Gastrocnemius medialis (tissue), 4 donors: ENCODE data around the gene PTGER1. TPM values are rescaled to one million over a fixed set of nuclear protein-coding genes. Genes with fewer than 3 reads are reported as not detected.
"Not testable (repeated sequence)": the region's sequence is repeated elsewhere in the genome, so short reads cannot be mapped to it uniquely, and the experiment has no call there.

Experiments used
- ATAC-seq, 2 donors: fragments of 150-250 bp; one replicate each; pipeline ENCODE4 v1.9.1; 2016
- DNase-seq, 2 donors: peaks; one replicate each; pipeline ENCODE4 v3.0.0-alpha.2; 2019
- H3K27ac ChIP-seq, 4 donors: fragments of 200-600 bp; sonication (generic); 1 replicate in 1 of 4; 2 replicates in 3 of 4; pipeline ENCODE4 v1.5.1; 2016 to 2018; ENCODE audit warnings: mild to moderate bottlenecking in 2 of 4, moderate library complexity in 1 of 4
- H3K27me3 ChIP-seq, 3 donors: fragments of 200-600 bp; sonication (generic) in 2 of 3; 1 replicate in 1 of 3; 2 replicates in 2 of 3; pipeline versions ENCODE4 v1.5.1 to v1.6.0; 2016 to 2019; ENCODE audit warnings: mild to moderate bottlenecking in 1 of 3, moderate library complexity in 1 of 3
- H3K36me3 ChIP-seq, 2 donors: fragments of 200-600 bp; sonication (generic) in 1 of 2; one replicate each; pipeline ENCODE4 v1.5.1; 2017 to 2018
- H3K4me1 ChIP-seq, 2 donors: fragments of 200-600 bp; sonication (generic) in 1 of 2; one replicate each; pipeline ENCODE4 v1.5.1; 2016 to 2017; ENCODE audit warnings: mild to moderate bottlenecking in 2 of 2
- H3K4me3 ChIP-seq, 4 donors: fragments of 200-600 bp; sonication (generic) in 3 of 4; 1 replicate in 1 of 4; 2 replicates in 3 of 4; pipeline ENCODE4 v1.5.1; 2016 to 2019; ENCODE audit warnings: mild to moderate bottlenecking in 2 of 4
- H3K9me3 ChIP-seq, 3 donors: fragments of 200-600 bp; sonication (generic) in 2 of 3; 1 replicate in 1 of 3; 2 replicates in 2 of 3; pipeline ENCODE4 v1.5.1; 2016 to 2019
- CTCF ChIP-seq, 5 experiments: fragments of 450-650 bp in 3 of 5; fragments of 200-600 bp in 2 of 5; sonication (generic) in 2 of 5; IDR thresholded peaks in 4 of 5; conservative IDR thresholded peaks in 1 of 5; 1 replicate in 4 of 5; 2 replicates in 1 of 5; pipeline ENCODE4 v1.5.1; 2016 to 2019; ENCODE audit warnings: antibody characterized with exemption in 5 of 5, mild to moderate bottlenecking in 3 of 5, moderate library complexity in 3 of 5
- POLR2A ChIP-seq, 2 donors: fragments of 450-650 bp; IDR thresholded peaks; one replicate each; pipeline ENCODE4 v1.6.1; 2017; ENCODE audit warnings: antibody characterized with exemption in 2 of 2, mild to moderate bottlenecking in 2 of 2, moderate library complexity in 2 of 2
- in situ Hi-C, 4 donors: fragments of 200-750 bp; cut with MboI; loops; one replicate each; pipeline versions ENCODE4 v1.15.0 to v1.8.0; 2017; ENCODE audit warnings: low sequenced_read_pairs in 4 of 4
- intact Hi-C: fragments of 100-400 bp; cut with DNase I; formaldehyde crosslinking; loops from one replicate; pipeline ENCODE4 v1.15.1; 2023; ENCODE audit warnings: low total_unique reads
- total RNA-seq, 4 donors: library from RNA; depleted of rRNA; stranded (reverse); fragments of >200 nt; gene quantifications; one replicate each; pipeline versions ENCODE4 v1.1.0 to v1.2.3, GENCODE V29; 2016

The PTGER1 gene
- total RNA-seq, 4 donors from 2014 or later, result 0.29 TPM; not detected in 3

- H3K27ac ChIP-seq, result peak overlapping the region; percentile 57 to 70 (median 58)
- no peaks in the 10 kb centered on the region for H3K9me3 ChIP-seq
- peak overlapping the region in 3 of 4 donors; percentile 15 to 32 (median 17) for H3K4me3 ChIP-seq
- peaks cover 18 to 20% of the 10 kb centered on the region in 2 donors for H3K4me1 ChIP-seq
- H3K27me3 ChIP-seq, result no peaks in the 10 kb centered on the region
- intact Hi-C loops (no loop called here), in situ Hi-C loops (loop anchor here in 1 of 4 donors (10.0 kb wide), 1 partner anchor 54 kb away; no protein-coding TSS in a partner anchor)
- ATAC-seq (peak; percentile 69 to 76), DNase-seq (peak in 1 of 2 donors; percentile 71)
- peaks cover 0 to 12% of the 10 kb centered on the region in 2 donors for H3K36me3 ChIP-seq
- no peak for TF ChIP-seq CTCF (IDR thresholded peaks at IDR 0.05 in 4 of 5, conservative IDR thresholded peaks at IDR 0.05 in 1 of 5)
- TF ChIP-seq POLR2A (IDR thresholded peaks at IDR 0.05), result peak in 1 of 2 donors; percentile 6
These were observed 35.4 kb upstream of the PTGER1 start for GRCh38 chr19:14510311-14511228.

GRCh38 chr19:14507704-14508542 is 32.8 kb upstream of the PTGER1 start:
- no peaks in the 10 kb centered on the region for H3K27me3 ChIP-seq
- no peaks in the 10 kb centered on the region for H3K9me3 ChIP-seq
- ATAC-seq (no peak), DNase-seq (no peak)
- H3K4me1 ChIP-seq, result peaks cover 8 to 13% of the 10 kb centered on the region in 2 donors
- no peaks in the 10 kb centered on the region for H3K36me3 ChIP-seq
- intact Hi-C loops (no loop called here), in situ Hi-C loops (no loop called here)
- no peak overlapping the region for H3K4me3 ChIP-seq
- no peak for TF ChIP-seq CTCF (IDR thresholded peaks at IDR 0.05 in 4 of 5, conservative IDR thresholded peaks at IDR 0.05 in 1 of 5)
- TF ChIP-seq POLR2A (IDR thresholded peaks at IDR 0.05), result no peak
- no peak overlapping the region for H3K27ac ChIP-seq

- peak in 1 of 2 donors; percentile 59 for ATAC-seq
- H3K27me3 ChIP-seq, result no peaks in the 10 kb centered on the region
- peak in 4 of 5 experiments; percentile 37 to 65 (median 47) for TF ChIP-seq CTCF (IDR thresholded peaks at IDR 0.05 in 4 of 5, conservative IDR thresholded peaks at IDR 0.05 in 1 of 5)
- TF ChIP-seq POLR2A (IDR thresholded peaks at IDR 0.05), result no peak
- no peak for DNase-seq
- H3K9me3 ChIP-seq, result no peaks in the 10 kb centered on the region
- in situ Hi-C loops, result no loop called here
- no peak overlapping the region for H3K27ac ChIP-seq
- intact Hi-C loops, result no loop called here
- H3K36me3 ChIP-seq, result no peaks in the 10 kb centered on the region
- H3K4me1 ChIP-seq, result peaks cover 8 to 13% of the 10 kb centered on the region in 2 donors
- no peak overlapping the region for H3K4me3 ChIP-seq
These were observed 30.5 kb upstream of the PTGER1 start for GRCh38 chr19:14505488-14506239.

- H3K4me3 ChIP-seq, ATAC-seq, in situ Hi-C loops, H3K27me3 ChIP-seq, intact Hi-C loops, H3K36me3 ChIP-seq, DNase-seq, H3K27ac ChIP-seq, H3K9me3 ChIP-seq: not testable (repeated sequence)
- peaks cover 2 to 10% of the 10 kb centered on the region in 2 donors for H3K4me1 ChIP-seq
These were observed 29.4 kb upstream of the PTGER1 start for GRCh38 chr19:14504575-14504974.
